Loucy (cell line): ENCODE measurements around the gene MACO1.

Source experiments
- H2AFZ ChIP-seq: fragments of 200-600 bp; sonication (generic); 2 replicates; pipeline ENCODE4 v1.6.0; 2016; ENCODE audit warnings: antibody characterized with exemption, mild to moderate bottlenecking, low read length, moderate library complexity
- H3F3A ChIP-seq: fragments of 200-600 bp; 2 replicates; pipeline ENCODE4 v1.6.0; 2016; ENCODE audit warnings: antibody characterized with exemption, low read depth, mild to moderate bottlenecking
- H3K27me3 ChIP-seq: fragments of 200-600 bp; sonication (generic); 2 replicates; pipeline ENCODE4 v1.6.1; 2014; ENCODE audit warnings: low read length, mild to moderate bottlenecking; ENCODE audit not compliant: insufficient read depth, poor library complexity, severe bottlenecking
- H3K36me3 ChIP-seq: fragments of 200-600 bp; sonication (generic); 2 replicates; pipeline ENCODE4 v1.6.1; 2016; ENCODE audit warnings: low read length; ENCODE audit not compliant: insufficient read depth
- H3K4me1 ChIP-seq: fragments of 200-600 bp; sonication (generic); 2 replicates; pipeline ENCODE4 v1.5.1; 2014; ENCODE audit warnings: low read length, mild to moderate bottlenecking; ENCODE audit not compliant: insufficient read depth, poor library complexity, severe bottlenecking
- H3K4me2 ChIP-seq: fragments of 200-600 bp; sonication (generic); 2 replicates; pipeline ENCODE4 v1.6.0; 2014; ENCODE audit warnings: antibody characterized with exemption, low read length, low read depth, mild to moderate bottlenecking; ENCODE audit not compliant: poor library complexity, severe bottlenecking
- H3K4me3 ChIP-seq: fragments of 200-600 bp; sonication (generic); 2 replicates; pipeline ENCODE4 v1.5.1; 2014; ENCODE audit warnings: low read length, mild to moderate bottlenecking, mixed read lengths; ENCODE audit not compliant: poor library complexity, severe bottlenecking
- H3K79me2 ChIP-seq: fragments of 200-600 bp; sonication (generic); 2 replicates; pipeline ENCODE4 v1.6.1; 2014; ENCODE audit warnings: low read length; ENCODE audit not compliant: insufficient read depth
- H3K9ac ChIP-seq: fragments of 200-600 bp; sonication (generic); 2 replicates; pipeline ENCODE4 v1.6.0; 2014; ENCODE audit warnings: mild to moderate bottlenecking, low read depth, low read length, moderate library complexity; ENCODE audit not compliant: poor library complexity, severe bottlenecking
- H3K9me2 ChIP-seq: fragments of 200-600 bp; sonication (generic); replicated peaks from 2 replicates; pipeline ENCODE4 v1.6.1; 2016; ENCODE audit warnings: low read depth, low read length, mixed read lengths
- H3K9me3 ChIP-seq: fragments of 200-600 bp; sonication (generic); 2 replicates; pipeline ENCODE4 v1.6.1; 2014; ENCODE audit warnings: mild to moderate bottlenecking, antibody characterized with exemption, low read length, low read depth; ENCODE audit not compliant: insufficient read depth
- H4K20me1 ChIP-seq: fragments of 200-600 bp; sonication (generic); 2 replicates; pipeline ENCODE4 v1.6.0; 2014; ENCODE audit warnings: antibody characterized with exemption, low read length, mild to moderate bottlenecking; ENCODE audit not compliant: insufficient read depth, poor library complexity, severe bottlenecking
- EZH2phosphoT487 ChIP-seq: fragments of 200-600 bp; IDR thresholded peaks from 2 replicates; pipeline ENCODE4 v1.6.1; 2018; ENCODE audit warnings: antibody characterized with exemption, mild to moderate bottlenecking, moderate library complexity, borderline replicate concordance
- TF ChIP-seq, protein P1 (sequence below): fragments of 200-600 bp; sonication (generic); conservative IDR thresholded peaks from 2 replicates; pipeline ENCODE4 v1.5.1; 2014; ENCODE audit warnings: mild to moderate bottlenecking, antibody characterized with exemption, low read length

MACO1 gene

DNA sequence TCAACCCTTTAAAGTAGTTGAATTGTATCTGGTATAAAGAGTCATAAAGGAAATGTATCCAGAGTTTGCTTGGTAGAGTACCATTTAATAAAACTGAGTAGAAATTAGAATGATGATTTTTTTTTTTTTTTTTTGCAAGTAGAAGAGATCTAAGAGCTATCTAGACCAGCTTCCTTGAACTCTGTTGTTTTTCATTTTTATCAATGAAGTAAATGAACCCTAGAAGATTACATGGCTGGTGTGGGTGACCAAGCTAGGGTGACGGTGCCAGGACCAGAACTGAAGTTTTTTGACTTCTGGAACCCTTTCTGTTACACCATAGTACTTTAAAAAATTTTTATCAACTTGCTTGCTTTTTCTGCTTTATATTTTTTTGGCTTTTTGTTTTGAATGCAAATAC is 36.9 kb downstream of the MACO1 start:
- no peak overlapping the region for H2AFZ ChIP-seq
- no peak overlapping the region for H3K4me2 ChIP-seq
- no peaks in the 10 kb centered on the region for H3F3A ChIP-seq
- no peaks in the 10 kb centered on the region; the same call in 1 of the 2 replicates for H3K9me3 ChIP-seq
- H3K79me2 ChIP-seq, result peaks cover 23% of the 10 kb centered on the region; the same call in 1 of the 2 replicates
- peaks cover 11% of the 10 kb centered on the region for H4K20me1 ChIP-seq
- peaks cover 11% of the 10 kb centered on the region; the same call in 1 of the 2 replicates for H3K36me3 ChIP-seq
- H3K4me1 ChIP-seq, result no peaks in the 10 kb centered on the region
- no peak overlapping the region for H3K4me3 ChIP-seq
- no peaks in the 10 kb centered on the region for H3K27me3 ChIP-seq
- no peak for TF ChIP-seq EZH2phosphoT487
- TF ChIP-seq, protein P1, sequence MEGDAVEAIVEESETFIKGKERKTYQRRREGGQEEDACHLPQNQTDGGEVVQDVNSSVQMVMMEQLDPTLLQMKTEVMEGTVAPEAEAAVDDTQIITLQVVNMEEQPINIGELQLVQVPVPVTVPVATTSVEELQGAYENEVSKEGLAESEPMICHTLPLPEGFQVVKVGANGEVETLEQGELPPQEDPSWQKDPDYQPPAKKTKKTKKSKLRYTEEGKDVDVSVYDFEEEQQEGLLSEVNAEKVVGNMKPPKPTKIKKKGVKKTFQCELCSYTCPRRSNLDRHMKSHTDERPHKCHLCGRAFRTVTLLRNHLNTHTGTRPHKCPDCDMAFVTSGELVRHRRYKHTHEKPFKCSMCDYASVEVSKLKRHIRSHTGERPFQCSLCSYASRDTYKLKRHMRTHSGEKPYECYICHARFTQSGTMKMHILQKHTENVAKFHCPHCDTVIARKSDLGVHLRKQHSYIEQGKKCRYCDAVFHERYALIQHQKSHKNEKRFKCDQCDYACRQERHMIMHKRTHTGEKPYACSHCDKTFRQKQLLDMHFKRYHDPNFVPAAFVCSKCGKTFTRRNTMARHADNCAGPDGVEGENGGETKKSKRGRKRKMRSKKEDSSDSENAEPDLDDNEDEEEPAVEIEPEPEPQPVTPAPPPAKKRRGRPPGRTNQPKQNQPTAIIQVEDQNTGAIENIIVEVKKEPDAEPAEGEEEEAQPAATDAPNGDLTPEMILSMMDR, result no peak
- no peaks in the 10 kb centered on the region for H3K9me2 ChIP-seq
- H3K9ac ChIP-seq, result no peak overlapping the region

DNA sequence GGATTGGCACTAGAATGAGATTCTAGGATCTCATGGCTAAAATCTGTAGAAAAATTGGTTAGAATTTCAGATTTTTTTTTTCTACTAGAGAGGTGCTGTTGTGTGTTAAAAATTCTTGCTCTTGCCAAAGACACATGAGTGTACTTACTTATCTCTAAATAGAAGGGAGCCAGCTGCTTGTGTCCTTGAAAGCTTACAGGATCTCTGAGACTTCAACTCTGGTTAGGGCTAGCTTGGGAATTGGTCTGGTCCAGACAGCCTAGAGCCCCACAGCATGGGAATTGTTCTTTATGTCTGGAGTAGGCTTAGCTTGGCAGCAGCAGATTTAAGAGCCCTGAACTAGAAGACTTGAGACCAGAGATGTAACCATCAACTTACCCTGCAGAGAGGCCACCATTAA is 37.3 kb downstream of the MACO1 start:
- no peaks in the 10 kb centered on the region; the same call in 1 of the 2 replicates for H3K9me3 ChIP-seq
- no peaks in the 10 kb centered on the region for H3K9me2 ChIP-seq
- H3K27me3 ChIP-seq, result no peaks in the 10 kb centered on the region
- TF ChIP-seq EZH2phosphoT487, result no peak
- TF ChIP-seq, protein P1, result no peak
- peaks cover 11% of the 10 kb centered on the region for H4K20me1 ChIP-seq
- no peak overlapping the region for H2AFZ ChIP-seq
- no peak overlapping the region for H3K4me2 ChIP-seq
- no peak overlapping the region for H3K9ac ChIP-seq
- H3K36me3 ChIP-seq, result peaks cover 11% of the 10 kb centered on the region; the same call in 1 of the 2 replicates
- no peak overlapping the region for H3K4me3 ChIP-seq
- no peaks in the 10 kb centered on the region for H3F3A ChIP-seq
- H3K4me1 ChIP-seq, result no peaks in the 10 kb centered on the region
- peaks cover 23% of the 10 kb centered on the region; the same call in 1 of the 2 replicates for H3K79me2 ChIP-seq

DNA sequence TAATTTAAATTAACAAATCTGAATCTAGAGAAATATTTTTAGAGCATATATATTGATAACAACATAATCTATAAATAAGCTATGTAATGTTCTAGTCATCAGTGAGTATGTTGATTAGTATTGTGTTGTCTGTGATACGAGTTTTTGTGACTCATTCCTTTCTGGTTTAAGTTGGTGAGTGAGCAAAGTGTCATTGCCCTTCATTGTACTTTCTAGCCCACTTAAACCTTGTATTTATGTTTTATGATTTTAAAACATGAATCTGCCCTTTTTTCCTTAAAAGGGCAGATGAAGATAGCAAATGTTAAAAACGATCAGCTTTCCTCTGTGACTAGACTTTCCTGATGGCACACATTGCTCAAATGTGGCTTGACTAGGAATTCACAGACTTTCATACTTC is 38.5 kb downstream of the MACO1 start:
- H3K79me2 ChIP-seq, result peaks cover 34% of the 10 kb centered on the region

More for the DNA sequence above, 38.5 kb downstream of the MACO1 start:
- H3F3A ChIP-seq, result no peaks in the 10 kb centered on the region
- no peak for TF ChIP-seq EZH2phosphoT487
- TF ChIP-seq, protein P1, result no peak
- H3K4me3 ChIP-seq, result no peak overlapping the region
- H3K27me3 ChIP-seq, result no peaks in the 10 kb centered on the region
- no peak overlapping the region for H2AFZ ChIP-seq
- no peak overlapping the region for H3K4me2 ChIP-seq
- H3K4me1 ChIP-seq, result no peaks in the 10 kb centered on the region
- no peaks in the 10 kb centered on the region; the same call in 1 of the 2 replicates for H3K9me3 ChIP-seq
- H4K20me1 ChIP-seq, result peaks cover 20% of the 10 kb centered on the region
- H3K9me2 ChIP-seq, result no peaks in the 10 kb centered on the region
- H3K36me3 ChIP-seq, result peaks cover 15% of the 10 kb centered on the region; the same call in 1 of the 2 replicates
- H3K9ac ChIP-seq, result no peak overlapping the region
